OCI-LY3 (cell line): ENCODE data around the gene ASCC2.

Experiments used
- H2AFZ ChIP-seq: fragments of 200-600, 300-600 bp; shearing (Covaris generic); 2 replicates; pipeline ENCODE4 v1.6.0; 2014; ENCODE audit warnings: antibody characterized with exemption, low read depth, low read length
- H3K27ac ChIP-seq: fragments of 200-600, 300-600 bp; sonication (generic); 2 replicates; pipeline ENCODE4 v1.5.1; 2014; ENCODE audit warnings: mild to moderate bottlenecking, low read length, moderate library complexity, mixed read lengths
- H3K27me3 ChIP-seq: fragments of 200-600, 300-600 bp; sonication (generic); 2 replicates; pipeline ENCODE4 v1.6.1; 2014; ENCODE audit warnings: low read depth, low read length, mixed read lengths
- H3K36me3 ChIP-seq: fragments of 200-600, 300-600 bp; sonication (generic); replicated peaks from 2 replicates; pipeline ENCODE3; 2014; ENCODE audit warnings: low read depth, low read length, mixed read lengths
- H3K4me1 ChIP-seq: fragments of 300-600, 200-600 bp; sonication (generic); 2 replicates; pipeline ENCODE4 v1.6.1; 2014; ENCODE audit warnings: low read length, mixed read lengths
- H3K4me2 ChIP-seq: fragments of 200-600, 300-600 bp; sonication (generic); 2 replicates; pipeline ENCODE4 v1.6.1; 2014; ENCODE audit warnings: low read length, mixed read lengths
- H3K4me3 ChIP-seq: fragments of 300-600, 200-600 bp; sonication (generic); 2 replicates; pipeline ENCODE4 v1.5.1; 2014; ENCODE audit warnings: antibody characterized with exemption, mild to moderate bottlenecking, low read length, moderate library complexity
- H3K79me2 ChIP-seq: fragments of 300-600, 200-600 bp; shearing (Covaris generic); 2 replicates; pipeline ENCODE4 v1.6.1; 2014; ENCODE audit warnings: mild to moderate bottlenecking, low read length, mixed read lengths
- H3K9ac ChIP-seq: fragments of 300-600, 200-600 bp; shearing (Covaris generic); 2 replicates; pipeline ENCODE4 v1.6.0; 2014; ENCODE audit warnings: mild to moderate bottlenecking, low read length, moderate library complexity
- H3K9me3 ChIP-seq: fragments of 200-600, 300-600 bp; shearing (Covaris generic); 2 replicates; pipeline ENCODE4 v1.6.1; 2014; ENCODE audit warnings: low read length, mixed read lengths; ENCODE audit not compliant: insufficient read depth
- H4K20me1 ChIP-seq: fragments of 200-600, 300-600 bp; sonication (generic); 2 replicates; pipeline ENCODE4 v1.6.1; 2016; ENCODE audit warnings: low read length, mixed read lengths; ENCODE audit not compliant: insufficient read depth
- CTCF ChIP-seq: fragments of 200-600, 300-600 bp; sonication (generic); IDR thresholded peaks from 2 replicates; pipeline ENCODE4 v1.5.1; 2014; ENCODE audit warnings: antibody characterized with exemption, low read length, low read depth
- EZH2phosphoT487 ChIP-seq: fragments of 200-600 bp; shearing (Covaris generic); IDR thresholded peaks from 2 replicates; pipeline ENCODE4 v1.6.1; 2018; ENCODE audit warnings: antibody characterized with exemption, mixed run types, low read depth

Gene ASCC2

GRCh38 chr22:29877620-29878019 lies 39.5 kb upstream of the ASCC2 start:
- H3K36me3 ChIP-seq: no peaks in the 10 kb centered on the region
- H3K4me2 ChIP-seq: no peak overlapping the region
- no peak overlapping the region for H2AFZ ChIP-seq
- TF ChIP-seq CTCF (no peak), EZH2phosphoT487 (no peak)
- no peak overlapping the region for H3K27ac ChIP-seq
- peaks cover 7% of the 10 kb centered on the region for H3K4me1 ChIP-seq
- H3K9ac ChIP-seq: no peak overlapping the region
- H3K9me3 ChIP-seq: no peaks in the 10 kb centered on the region
- H3K79me2 ChIP-seq: no peaks in the 10 kb centered on the region
- no peak overlapping the region for H3K4me3 ChIP-seq
- H3K27me3 ChIP-seq: peaks cover 19% of the 10 kb centered on the region
- no peaks in the 10 kb centered on the region for H4K20me1 ChIP-seq

- no peaks in the 10 kb centered on the region for H4K20me1 ChIP-seq
- H3K36me3 ChIP-seq: no peaks in the 10 kb centered on the region
- peaks cover 25% of the 10 kb centered on the region for H3K27me3 ChIP-seq
- H2AFZ ChIP-seq: no peak overlapping the region
- H3K9me3 ChIP-seq: no peaks in the 10 kb centered on the region
- peaks cover 7% of the 10 kb centered on the region for H3K4me1 ChIP-seq
- H3K79me2 ChIP-seq: no peaks in the 10 kb centered on the region
- no peak overlapping the region for H3K27ac ChIP-seq
- no peak overlapping the region for H3K9ac ChIP-seq
- no peak overlapping the region for H3K4me2 ChIP-seq
- TF ChIP-seq EZH2phosphoT487 (no peak), CTCF (no peak)
- no peak overlapping the region for H3K4me3 ChIP-seq
These were observed 35.9 kb upstream of the ASCC2 start for GRCh38 chr22:29873943-29874342.

- Histone ChIP-seq H3K4me3 (no peak overlapping the region), H3K27ac (no peak overlapping the region), H3K27me3 (peaks cover 25% of the 10 kb centered on the region), H3K36me3 (no peaks in the 10 kb centered on the region), H3K4me1 (peaks cover 7% of the 10 kb centered on the region), H4K20me1 (no peaks in the 10 kb centered on the region), H3K4me2 (no peak overlapping the region), H3K9ac (no peak overlapping the region), H3K9me3 (no peaks in the 10 kb centered on the region), H2AFZ (no peak overlapping the region), H3K79me2 (no peaks in the 10 kb centered on the region)
- TF ChIP-seq CTCF (no peak), EZH2phosphoT487 (no peak)
These were observed 34.9 kb upstream of the ASCC2 start for GRCh38 chr22:29872989-29873388.

- Histone ChIP-seq H2AFZ (no peak overlapping the region), H3K36me3 (no peaks in the 10 kb centered on the region), H4K20me1 (no peaks in the 10 kb centered on the region), H3K9me3 (no peaks in the 10 kb centered on the region), H3K4me1 (peaks cover 7% of the 10 kb centered on the region), H3K79me2 (no peaks in the 10 kb centered on the region), H3K9ac (no peak overlapping the region), H3K27ac (no peak overlapping the region), H3K4me3 (no peak overlapping the region), H3K27me3 (peaks cover 31% of the 10 kb centered on the region), H3K4me2 (no peak overlapping the region)
- TF ChIP-seq EZH2phosphoT487 (no peak), CTCF (no peak)
These were observed 34.2 kb upstream of the ASCC2 start for GRCh38 chr22:29872144-29872893.
